ENCODE results near the gene LRRK1. TPM values are rescaled to one million over a fixed set of nuclear protein-coding genes. Genes with fewer than 3 reads are reported as not detected.

The LRRK1 gene
- total RNA-seq, 1 experiment from 2014 or later = 7.0 TPM

GRCh38 chr15:101078669-101079323, 159.6 kb downstream of the LRRK1 start:
- no peak for ATAC-seq
- Histone ChIP-seq H3K9me2 (replicated peaks; ENCODE audit: low read length) (no peaks in the 10 kb centered on the region), H3K27me3 (ENCODE audit: low read length) (no peaks in the 10 kb centered on the region), H3K9me3 (ENCODE audit: low read length) (no peaks in the 10 kb centered on the region), H3K79me2 (ENCODE audit: low read length) (no peaks in the 10 kb centered on the region), H3K4me3 (ENCODE audit: low read length) (no peak overlapping the region), H3F3A (ENCODE audit: low read length, unreplicated experiment) (no peaks in the 10 kb centered on the region), H2AFZ (ENCODE audit: low read length) (no peak overlapping the region), H4K20me1 (ENCODE audit: low read length) (no peaks in the 10 kb centered on the region), H3K27ac (ENCODE audit: low read length) (no peak overlapping the region), H3K9ac (ENCODE audit: low read length) (no peak overlapping the region), H3K36me3 (ENCODE audit: low read depth, low read length) (no peaks in the 10 kb centered on the region), H3K4me1 (ENCODE audit: insufficient read depth, low read length) (no peaks in the 10 kb centered on the region), H3K4me2 (ENCODE audit: low read length) (no peak overlapping the region)
- intact Hi-C loops (cut with micrococcal nuclease) = no loop called here
- no peak for TF ChIP-seq EZH2phosphoT487 (IDR thresholded peaks at IDR 0.05; ENCODE audit: borderline replicate concordance, low read length)
- TF ChIP-seq CTCF (conservative IDR thresholded peaks at IDR 0.05; ENCODE audit: low read depth, low read length) = no peak
- TF ChIP-seq EZH2 (IDR thresholded peaks at IDR 0.05; ENCODE audit: low read length, unreplicated experiment) = no peak
- ChIA-PET CTCF (no interaction called here), POLR2A (ENCODE audit: unreplicated experiment) (no interaction called here)
- no TSS peak for BruUV-seq (replicated peaks)
- DNase-seq = no peak

GRCh38 chr15:101081900-101082299, 162.7 kb downstream of the LRRK1 start:
- Histone ChIP-seq H3K4me3 (ENCODE audit: low read length) (no peak overlapping the region), H3K79me2 (ENCODE audit: low read length) (no peaks in the 10 kb centered on the region), H3F3A (ENCODE audit: low read length, unreplicated experiment) (no peaks in the 10 kb centered on the region), H3K27me3 (ENCODE audit: low read length) (no peaks in the 10 kb centered on the region), H4K20me1 (ENCODE audit: low read length) (no peaks in the 10 kb centered on the region), H3K9ac (ENCODE audit: low read length) (no peak overlapping the region), H3K36me3 (ENCODE audit: low read depth, low read length) (no peaks in the 10 kb centered on the region), H3K9me3 (ENCODE audit: low read length) (no peaks in the 10 kb centered on the region), H2AFZ (ENCODE audit: low read length) (no peak overlapping the region), H3K9me2 (replicated peaks; ENCODE audit: low read length) (no peaks in the 10 kb centered on the region), H3K4me2 (ENCODE audit: low read length) (no peak overlapping the region), H3K27ac (ENCODE audit: low read length) (no peak overlapping the region), H3K4me1 (ENCODE audit: insufficient read depth, low read length) (no peaks in the 10 kb centered on the region)
- CTCF ChIA-PET = no interaction called here
- POLR2A ChIA-PET (ENCODE audit: unreplicated experiment) = no interaction called here
- TF ChIP-seq EZH2 (IDR thresholded peaks at IDR 0.05; ENCODE audit: low read length, unreplicated experiment) (no peak), EZH2phosphoT487 (IDR thresholded peaks at IDR 0.05; ENCODE audit: borderline replicate concordance, low read length) (no peak)
- intact Hi-C loops (cut with micrococcal nuclease) = no loop called here
- ATAC-seq (no peak), DNase-seq (no peak)
- BruUV-seq (replicated peaks) = no TSS peak

GRCh38 chr15:101083336-101084045, 164.3 kb downstream of the LRRK1 start:
- ChIA-PET POLR2A (ENCODE audit: unreplicated experiment) (no interaction called here), CTCF (no interaction called here)
- intact Hi-C loops (cut with micrococcal nuclease) = no loop called here
- Histone ChIP-seq H3K4me3 (ENCODE audit: low read length) (no peak overlapping the region), H3K9ac (ENCODE audit: low read length) (no peak overlapping the region), H3K9me2 (replicated peaks; ENCODE audit: low read length) (no peaks in the 10 kb centered on the region), H3K4me1 (ENCODE audit: insufficient read depth, low read length) (no peaks in the 10 kb centered on the region), H3K79me2 (ENCODE audit: low read length) (no peaks in the 10 kb centered on the region), H3K36me3 (ENCODE audit: low read depth, low read length) (no peaks in the 10 kb centered on the region), H3K27me3 (ENCODE audit: low read length) (no peaks in the 10 kb centered on the region), H3K4me2 (ENCODE audit: low read length) (no peak overlapping the region), H3K27ac (ENCODE audit: low read length) (no peak overlapping the region), H2AFZ (ENCODE audit: low read length) (no peak overlapping the region), H3K9me3 (ENCODE audit: low read length) (no peaks in the 10 kb centered on the region), H4K20me1 (ENCODE audit: low read length) (no peaks in the 10 kb centered on the region), H3F3A (ENCODE audit: low read length, unreplicated experiment) (no peaks in the 10 kb centered on the region)
- ATAC-seq (no peak), DNase-seq (no peak)
- TF ChIP-seq CTCF (conservative IDR thresholded peaks at IDR 0.05; ENCODE audit: low read depth, low read length) (no peak), EZH2 (IDR thresholded peaks at IDR 0.05; ENCODE audit: low read length, unreplicated experiment) (no peak), EZH2phosphoT487 (IDR thresholded peaks at IDR 0.05; ENCODE audit: borderline replicate concordance, low read length) (no peak)
- no TSS peak for BruUV-seq (replicated peaks)
